Cerebellar nuclear complex (tissue), 1 donor: ENCODE results near the gene DUOXA1.
"Not testable (repeated sequence)": the region's sequence is repeated elsewhere in the genome, so short reads cannot be mapped to it uniquely, and the experiment has no call there.

ENCODE experiments used
- DNase-seq, 2 experiments: peaks; one replicate each; lab custom pipeline; 2025; lab: John Stamatoyannopoulos, UW

The DUOXA1 gene

GRCh38 chr15:45112591-45113379, 16.9 kb downstream of the DUOXA1 start:
- no peak for DNase-seq

DNA sequence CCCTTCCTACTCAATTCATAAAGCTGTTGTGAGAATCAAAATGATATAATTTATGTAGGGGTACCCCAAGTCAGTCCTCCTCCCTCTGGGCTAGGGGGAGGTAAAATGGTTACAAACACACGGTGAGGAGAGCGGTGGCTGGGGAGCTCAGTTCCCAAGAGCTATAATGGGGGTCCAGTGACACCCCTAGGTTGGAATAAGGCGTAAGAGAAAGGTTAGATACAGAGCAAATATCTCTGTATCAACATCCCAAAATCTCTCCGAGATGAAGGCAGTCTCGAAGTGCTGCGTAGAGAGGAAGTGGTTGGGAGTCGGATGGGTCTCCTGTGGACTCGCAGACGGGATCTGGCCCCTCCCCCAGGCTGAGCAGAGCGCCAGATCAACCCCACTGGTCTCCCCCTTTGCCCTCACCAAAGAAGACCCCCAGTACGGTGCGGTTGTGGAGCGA, 17.5 kb downstream of the DUOXA1 start:
- DNase-seq, result no peak

DNA sequence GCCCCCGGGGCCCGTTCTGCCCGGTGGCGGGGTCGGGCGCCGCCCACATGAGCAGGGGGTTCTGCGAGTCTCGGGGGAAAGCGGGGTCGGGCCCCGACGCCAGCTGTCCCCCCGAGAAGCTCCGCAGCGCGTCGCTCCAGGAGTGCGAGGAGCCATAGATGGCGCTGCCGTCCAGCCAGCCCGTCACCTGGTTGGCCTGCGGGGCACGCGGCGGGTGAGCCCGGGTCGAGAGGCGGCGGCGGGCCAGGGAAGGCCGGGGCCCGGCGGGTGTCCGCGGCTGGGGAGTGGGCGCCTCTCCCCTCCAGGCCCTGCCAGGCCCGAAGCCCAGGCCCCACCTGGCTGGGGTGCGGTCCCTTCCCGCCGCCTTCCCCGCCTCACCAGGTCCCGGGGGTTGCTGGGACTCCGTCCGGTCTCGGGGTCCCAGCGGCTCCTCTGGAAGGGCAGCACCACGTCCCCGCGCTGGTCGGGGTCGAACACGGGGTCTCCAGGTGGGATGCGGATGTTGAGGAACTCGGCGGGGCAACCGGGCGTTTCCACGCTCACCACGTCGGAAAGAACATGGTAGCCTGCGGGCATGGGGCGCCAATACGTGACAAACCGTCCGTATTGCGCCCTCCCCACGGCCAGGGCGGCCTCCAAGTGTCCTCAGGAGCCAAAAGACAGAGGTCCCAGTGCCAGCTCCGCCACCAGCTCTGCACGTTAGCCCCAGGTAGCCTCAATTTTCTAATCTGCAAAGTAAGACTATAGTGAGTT, 18.1 kb downstream of the DUOXA1 start:
- no peak for DNase-seq

- no peak for DNase-seq
These were observed 19.3 kb downstream of the DUOXA1 start for GRCh38 chr15:45110256-45110820.

GRCh38 chr15:45107941-45108630, 21.6 kb downstream of the DUOXA1 start:
- no peak for DNase-seq

DNA sequence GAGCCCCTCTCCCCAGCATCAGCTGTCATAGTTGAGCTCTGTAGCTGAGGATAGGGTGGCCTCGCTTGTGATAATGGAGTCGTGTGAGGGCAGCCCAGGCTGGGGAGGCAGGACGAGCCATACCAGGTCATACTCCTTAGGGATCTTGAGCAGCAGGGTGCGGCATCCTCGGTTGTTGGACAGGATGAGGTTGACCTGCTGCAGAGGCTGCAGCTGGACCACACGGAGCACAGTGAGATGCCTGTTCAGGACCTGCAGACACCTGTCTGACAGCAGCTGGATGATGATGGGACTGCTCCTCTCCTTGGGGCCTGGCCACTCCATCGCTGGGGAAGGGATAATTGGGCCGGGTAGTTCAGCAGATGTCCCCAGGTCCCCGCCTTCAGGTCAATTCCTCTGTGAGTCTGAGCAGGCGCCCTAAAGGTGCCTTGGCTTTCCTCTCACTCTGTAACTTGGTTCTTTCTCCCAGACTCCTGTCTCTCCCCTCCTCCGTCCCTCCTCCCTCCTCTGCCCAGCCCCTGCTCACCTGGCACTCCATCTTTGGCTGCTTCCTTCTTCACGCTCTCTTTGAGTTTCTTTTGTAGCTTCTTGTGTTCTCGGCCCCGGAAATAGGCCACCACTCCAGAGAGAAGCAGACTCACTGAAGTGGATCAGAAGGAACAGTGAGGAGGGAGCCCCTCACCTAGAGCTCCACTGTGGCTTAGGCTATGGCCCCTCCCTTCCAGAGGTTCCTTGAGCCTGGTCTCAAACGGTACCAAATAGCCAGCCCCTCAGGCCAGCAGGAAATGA, 23.5 kb downstream of the DUOXA1 start:
- no peak for DNase-seq

GRCh38 chr15:45105586-45105985, 24.1 kb downstream of the DUOXA1 start:
- no peak for DNase-seq

GRCh38 chr15:45104170-45104569, 25.5 kb downstream of the DUOXA1 start:
- not testable (repeated sequence) for DNase-seq

DNA sequence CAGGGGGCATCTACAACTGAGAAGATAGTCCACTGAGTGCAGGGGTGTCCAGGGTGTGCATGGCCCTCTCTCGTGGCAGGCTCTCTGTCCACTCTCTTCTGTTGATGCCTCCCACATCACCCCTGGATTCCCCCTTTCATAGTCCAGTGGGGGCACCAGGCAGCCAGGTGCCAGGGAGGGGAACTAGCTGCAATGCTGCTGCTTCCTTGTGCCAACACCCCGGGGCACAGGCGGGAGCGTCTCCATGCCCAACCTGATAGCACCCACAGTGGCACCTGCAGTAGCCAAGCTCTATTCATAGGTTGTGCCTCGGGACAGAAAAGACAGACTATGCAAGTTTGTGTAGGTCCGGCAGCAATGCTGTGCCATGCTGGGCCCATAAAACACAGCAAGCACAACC, 27.5 kb downstream of the DUOXA1 start:
- no peak for DNase-seq

GRCh38 chr15:45101749-45102148, 27.9 kb downstream of the DUOXA1 start:
- DNase-seq, result no peak

GRCh38 chr15:45100884-45101625, 28.6 kb downstream of the DUOXA1 start:
- DNase-seq, result no peak

DNA sequence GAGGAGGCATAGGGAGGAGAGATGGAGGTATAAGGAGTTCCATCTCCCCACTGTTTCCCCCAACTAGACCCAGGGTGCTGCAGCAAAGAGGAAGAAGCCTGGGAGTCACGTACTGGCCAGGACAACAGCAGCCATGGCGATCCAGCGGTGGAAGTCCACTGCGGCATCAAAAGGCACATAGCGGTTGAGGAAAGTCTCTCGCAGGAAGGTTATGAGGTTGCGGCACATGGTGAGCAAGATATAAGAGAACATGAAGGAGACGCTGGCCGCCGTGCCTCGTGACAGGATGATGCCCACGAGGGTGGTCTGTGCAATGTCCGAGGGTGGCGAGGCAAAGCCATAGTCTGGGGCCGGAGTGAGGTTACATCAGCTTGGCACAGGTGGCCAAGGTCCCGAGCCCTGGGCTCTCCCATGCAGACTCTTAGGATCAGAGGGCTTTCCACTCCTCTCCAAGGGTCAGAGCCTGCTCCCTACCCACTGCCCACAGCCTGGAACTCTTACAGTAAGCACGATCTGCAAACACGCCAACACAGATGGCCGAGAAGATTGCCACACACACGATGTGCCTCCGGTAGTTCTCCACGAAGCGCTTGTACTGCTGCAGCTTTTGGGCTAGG, 30.0 kb downstream of the DUOXA1 start:
- no peak for DNase-seq

GRCh38 chr15:45097466-45097865, 32.2 kb downstream of the DUOXA1 start:
- no peak for DNase-seq

DNA sequence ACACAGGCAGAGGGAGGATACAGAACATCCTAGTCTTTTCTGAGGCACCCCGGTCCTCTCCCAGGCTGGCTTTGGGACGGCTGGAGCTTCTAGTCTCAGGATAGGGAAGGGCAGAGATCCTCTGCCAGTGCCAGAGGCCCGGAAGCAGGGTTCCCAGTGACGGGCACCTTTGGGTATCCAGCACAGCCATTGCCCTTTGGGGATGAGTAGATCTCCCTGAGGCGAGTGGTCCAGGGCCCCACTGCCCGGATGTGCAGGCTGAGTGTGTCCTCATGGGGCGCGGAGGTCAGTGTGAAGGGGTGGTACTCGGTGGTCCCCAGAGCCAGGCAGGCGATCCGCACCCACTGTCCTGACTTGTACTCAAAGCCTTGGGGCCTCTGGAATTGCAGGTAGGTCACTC, 34.0 kb downstream of the DUOXA1 start:
- DNase-seq, result no peak

- no peak for DNase-seq
These were observed 35.3 kb downstream of the DUOXA1 start for GRCh38 chr15:45094358-45094730.

DNA sequence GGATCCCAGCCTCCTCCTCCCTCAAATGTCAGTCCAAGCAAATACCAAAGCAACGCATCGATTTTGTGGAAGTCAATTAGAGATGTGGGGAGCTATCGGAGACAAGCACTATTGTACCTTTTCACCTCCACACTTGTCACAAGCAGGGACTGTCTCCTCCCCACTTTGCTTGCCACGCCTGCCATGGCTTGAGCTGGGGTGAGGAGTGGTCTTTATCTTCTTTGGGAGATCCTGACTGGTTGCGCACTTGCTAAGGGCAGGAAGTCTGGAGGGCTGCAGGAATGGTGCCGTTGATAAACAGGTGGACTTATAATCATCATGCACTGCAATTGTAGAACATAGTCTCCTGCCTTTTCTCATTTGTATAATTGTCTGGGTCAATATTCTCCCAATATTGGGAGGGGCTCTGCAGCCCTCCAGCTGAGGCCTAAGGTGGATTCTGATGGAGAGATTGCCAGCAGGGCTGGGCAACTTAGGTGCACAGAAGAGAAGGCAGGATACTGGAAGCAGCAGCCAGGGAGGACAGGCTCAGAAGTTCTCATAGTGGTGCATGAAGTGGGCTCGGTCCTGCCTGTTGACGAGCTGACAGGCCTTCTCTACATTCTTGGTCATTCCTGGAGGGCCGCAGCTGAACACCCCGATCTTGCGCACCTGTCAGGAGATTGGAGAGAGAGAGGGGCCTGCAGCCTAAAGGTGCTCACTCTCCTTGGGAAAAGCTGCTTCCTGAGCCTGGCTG, 35.9 kb downstream of the DUOXA1 start:
- no peak for DNase-seq

DNA sequence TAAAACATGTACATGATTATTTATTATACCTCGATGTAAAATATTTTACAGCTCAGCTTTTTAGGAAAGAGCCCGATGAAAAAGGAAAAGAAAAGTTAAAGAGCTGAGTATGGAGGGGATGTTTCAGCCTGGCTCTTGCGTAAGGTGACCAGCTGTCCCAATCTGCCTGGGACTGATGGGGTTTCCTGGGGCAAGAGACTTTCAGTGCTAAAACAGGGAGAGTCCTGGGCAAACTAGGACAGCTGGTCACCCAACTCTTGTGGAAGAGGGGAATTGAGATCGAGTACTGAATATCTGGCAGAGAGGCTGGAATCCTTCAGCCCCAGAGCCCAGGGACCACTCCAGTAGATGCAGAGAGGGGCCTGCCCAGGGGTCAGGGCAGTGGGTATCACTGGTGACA, 36.7 kb downstream of the DUOXA1 start:
- DNase-seq, result no peak

GRCh38 chr15:45091576-45091975, 38.1 kb downstream of the DUOXA1 start:
- DNase-seq, result no peak

DNA sequence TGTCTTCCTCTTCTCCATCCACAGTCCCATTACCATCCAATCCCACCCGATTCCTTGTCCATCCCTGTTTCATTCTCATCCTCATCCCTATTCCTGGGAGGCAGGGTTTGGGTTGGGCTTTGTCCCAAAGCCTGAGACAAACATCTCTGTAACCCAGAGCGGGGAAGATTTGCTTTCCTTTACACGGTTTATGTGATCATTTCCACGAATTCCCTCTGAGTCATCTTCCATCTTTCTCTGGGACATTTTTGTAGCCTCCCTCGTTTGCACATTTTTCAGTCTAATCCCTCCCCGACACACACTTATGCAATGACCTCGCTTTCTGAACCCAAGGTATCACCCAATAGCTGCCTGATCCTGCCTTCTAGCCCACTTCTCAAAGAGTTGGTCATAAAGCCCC, 38.5 kb downstream of the DUOXA1 start:
- DNase-seq, result no peak
